Measurements from ENCODE around the gene PTPRE. TPM values are rescaled to one million over a fixed set of nuclear protein-coding genes. Genes with fewer than 3 reads are reported as not detected.
"Not testable (repeated sequence)": the region's sequence is repeated elsewhere in the genome, so short reads cannot be mapped to it uniquely, and the experiment has no call there.

The PTPRE gene
- total and polyA plus RNA-seq, 7 donors = 0.48 to 4.5 (median 2.7) TPM

- Histone ChIP-seq H3K4me1 (peaks cover 7% of the 10 kb centered on the region), H3K27me3 (ENCODE audit: insufficient read depth in 3 of 3, low read length in 2 of 3) (peaks cover 0 to 10% (median 3%) of the 10 kb centered on the region in 3 donors), H3K36me3 (ENCODE audit: insufficient read depth in 1 of 2, low read depth in 1 of 2) (no peaks in the 10 kb centered on the region), H3K4me3 (no peak overlapping the region), H3K27ac (no peak overlapping the region), H3K9me3 (no peaks in the 10 kb centered on the region)
- 23 to 37% (median 25%) methylated on average over 8 of the region's 8 CpGs for WGBS, 3 donors
- TF ChIP-seq CTCF (IDR thresholded peaks at IDR 0.05) = no peak
- intact Hi-C loops (cut with DNase I) = no loop called here
- no peak for ATAC-seq
- no peak for DNase-seq
These were observed 82.6 kb downstream of the PTPRE start for GRCh38 chr10:127989481-127990012.

GRCh38 chr10:127990132-127990788 is 83.4 kb downstream of the PTPRE start:
- H3K9me3 ChIP-seq; DNase-seq; H3K4me3 ChIP-seq; H3K4me1 ChIP-seq; intact Hi-C loops (cut with DNase I); H3K36me3 ChIP-seq (ENCODE audit: insufficient read depth in 1 of 2, low read depth in 1 of 2): not testable (repeated sequence)
- peak in 1 of 4 donors; percentile 13 for ATAC-seq
- peaks cover 0 to 10% (median 3%) of the 10 kb centered on the region in 3 donors for H3K27me3 ChIP-seq (ENCODE audit: insufficient read depth in 3 of 3, low read length in 2 of 3)
- 69 to 79% (median 75%) methylated on average over 9 of the region's 9 CpGs for WGBS, 3 donors
- H3K27ac ChIP-seq = peak overlapping the region; percentile 40

GRCh38 chr10:127990846-127991542 is 84.1 kb downstream of the PTPRE start:
- peak overlapping the region; percentile 40 for H3K27ac ChIP-seq
- 42 to 54% (median 47%) methylated on average over 15 of the region's 15 CpGs for WGBS, 3 donors
- H3K4me1 ChIP-seq = peaks cover 7% of the 10 kb centered on the region
- no peak overlapping the region for H3K4me3 ChIP-seq
- H3K27me3 ChIP-seq (ENCODE audit: insufficient read depth in 3 of 3, low read length in 2 of 3) = peaks cover 0 to 10% (median 3%) of the 10 kb centered on the region in 3 donors
- no peaks in the 10 kb centered on the region for H3K36me3 ChIP-seq (ENCODE audit: insufficient read depth in 1 of 2, low read depth in 1 of 2)
- intact Hi-C loops (cut with DNase I) = no loop called here
- ATAC-seq = peak in 3 of 4 donors; percentile 39 to 52 (median 44)
- no peaks in the 10 kb centered on the region for H3K9me3 ChIP-seq
- no peak for TF ChIP-seq CTCF (IDR thresholded peaks at IDR 0.05)
- no peak for DNase-seq

- Histone ChIP-seq H3K4me1 (peaks cover 7% of the 10 kb centered on the region), H3K9me3 (no peaks in the 10 kb centered on the region), H3K27me3 (ENCODE audit: insufficient read depth in 3 of 3, low read length in 2 of 3) (peaks cover 0 to 10% (median 3%) of the 10 kb centered on the region in 3 donors), H3K4me3 (no peak overlapping the region), H3K36me3 (ENCODE audit: insufficient read depth in 1 of 2, low read depth in 1 of 2) (no peaks in the 10 kb centered on the region), H3K27ac (peak overlapping the region; percentile 53)
- intact Hi-C loops (cut with DNase I) = no loop called here
- no peak for TF ChIP-seq CTCF (IDR thresholded peaks at IDR 0.05)
- WGBS, 3 donors = 78 to 81% (median 79%) methylated on average over 8 of the region's 8 CpGs
- DNase-seq (no peak), ATAC-seq (peak in 2 of 4 donors; percentile 27 to 49)
These were observed 84.8 kb downstream of the PTPRE start for GRCh38 chr10:127991543-127992255.

GRCh38 chr10:127992376-127992775 is 85.5 kb downstream of the PTPRE start:
- Histone ChIP-seq H3K27me3 (ENCODE audit: insufficient read depth in 3 of 3, low read length in 2 of 3) (peaks cover 0 to 10% (median 3%) of the 10 kb centered on the region in 3 donors), H3K27ac (no peak overlapping the region), H3K36me3 (ENCODE audit: insufficient read depth in 1 of 2, low read depth in 1 of 2) (no peaks in the 10 kb centered on the region), H3K4me3 (no peak overlapping the region), H3K4me1 (peaks cover 7% of the 10 kb centered on the region), H3K9me3 (no peaks in the 10 kb centered on the region)
- WGBS, 3 donors = 83 to 86% (median 83%) methylated on average over 8 of the region's 8 CpGs
- DNase-seq = no peak
- TF ChIP-seq CTCF (IDR thresholded peaks at IDR 0.05) = no peak
- ATAC-seq = no peak
- intact Hi-C loops (cut with DNase I) = no loop called here
